SK-N-SH (cell line): ENCODE results near the gene NEK6. TPM values are rescaled to one million over a fixed set of nuclear protein-coding genes. Genes with fewer than 3 reads are reported as not detected.

Source experiments
- CTCF ChIA-PET: fragments of 300-600, 350-600 bp; formaldehyde crosslinking; extraction: SDS; loops from one replicate; lab custom pipeline; 2021; lab: Yijun Ruan, JAX
- POLR2A ChIA-PET: fragments of 350-600 bp; sonication (Branson Sonifier 250); formaldehyde crosslinking; extraction: SDS; loops from one replicate; lab custom pipeline; 2020; ENCODE audit warnings: antibody characterized with exemption, inconsistent platforms; lab: Yijun Ruan, JAX
- DNase-seq: peaks from one replicate; pipeline ENCODE4 v3.0.0; 2012
- H2AFZ ChIP-seq: fragments of 200-600 bp; sonication (generic); 2 replicates; pipeline ENCODE4 v1.8.1; 2016; ENCODE audit warnings: antibody characterized with exemption, mild to moderate bottlenecking, low read depth
- H3F3A ChIP-seq: fragments of 200-600 bp; sonication (generic); replicated peaks from 2 replicates; pipeline ENCODE3; 2016; ENCODE audit warnings: antibody characterized with exemption, mild to moderate bottlenecking; ENCODE audit not compliant: insufficient read depth
- H3K27ac ChIP-seq, 2 experiments: fragments of 200-500 bp in 1 of 2; fragments of 200-600 bp in 1 of 2; sonication (Bioruptor generic) in 1 of 2; sonication (generic), shearing (Covaris generic) in 1 of 2; 2 replicates each; pipeline versions ENCODE4 v1.5.1 to v1.6.1; 2014 to 2016; ENCODE audit warnings: low read depth in 2 of 2, inconsistent platforms in 1 of 2, low read length in 1 of 2, mild to moderate bottlenecking in 1 of 2, mixed read lengths in 1 of 2
- H3K27me3 ChIP-seq: fragments of 200-600 bp; sonication (generic), shearing (Covaris generic); 2 replicates; pipeline ENCODE4 v1.6.1; 2016; ENCODE audit warnings: mixed run types; ENCODE audit not compliant: insufficient read depth
- H3K36me3 ChIP-seq, 2 experiments: fragments of 200-500 bp in 1 of 2; fragments of 200-600 bp in 1 of 2; sonication (Bioruptor generic) in 1 of 2; sonication (generic) in 1 of 2; replicated peaks in 1 of 2; 2 replicates each; pipeline versions ENCODE3 to v1.5.1; 2014 to 2016; ENCODE audit warnings: low read length in 1 of 2, mild to moderate bottlenecking in 1 of 2; ENCODE audit not compliant: insufficient read depth in 2 of 2, control insufficient read depth in 1 of 2
- H3K4me1 ChIP-seq, 2 experiments: fragments of 200-500 bp in 1 of 2; fragments of 200-600 bp in 1 of 2; sonication (Bioruptor generic) in 1 of 2; sonication (generic), shearing (Covaris generic) in 1 of 2; 2 replicates each; pipeline versions ENCODE4 v1.5.1 to v1.6.1; 2014 to 2016; ENCODE audit warnings: low read depth in 1 of 2, low read length in 1 of 2, mixed run types in 1 of 2; ENCODE audit not compliant: insufficient read depth in 2 of 2, control insufficient read depth in 1 of 2
- H3K4me2 ChIP-seq: fragments of 200-600 bp; sonication (generic), shearing (Covaris generic); 2 replicates; pipeline ENCODE4 v1.6.1; 2017; ENCODE audit warnings: mixed run types
- H3K4me3 ChIP-seq, 2 experiments: fragments of 200-500 bp in 1 of 2; fragments of 200-600 bp in 1 of 2; sonication (Bioruptor generic) in 1 of 2; sonication (generic), shearing (Covaris generic) in 1 of 2; 2 replicates each; pipeline versions ENCODE4 v1.5.1 to v1.8.1; 2014 to 2016; ENCODE audit warnings: low read depth in 2 of 2, inconsistent platforms in 1 of 2, low read length in 1 of 2, mild to moderate bottlenecking in 1 of 2, mixed read lengths in 1 of 2, moderate library complexity in 1 of 2
- H3K79me2 ChIP-seq: fragments of 200-600 bp; sonication (generic); 2 replicates; pipeline ENCODE4 v1.8.1; 2017; ENCODE audit warnings: mild to moderate bottlenecking; ENCODE audit not compliant: insufficient read depth
- H3K9ac ChIP-seq: fragments of 200-600 bp; sonication (generic); 2 replicates; pipeline ENCODE4 v1.6.1; 2017; ENCODE audit warnings: mixed run types
- H3K9me2 ChIP-seq: fragments of 200-600 bp; sonication (generic); 2 replicates; pipeline ENCODE4 v1.6.1; 2017; ENCODE audit warnings: mixed run types
- H3K9me3 ChIP-seq: fragments of 200-600 bp; sonication (generic); 2 replicates; pipeline ENCODE4 v1.6.1; 2017; ENCODE audit warnings: mixed run types, mild to moderate bottlenecking, moderate library complexity
- H4K20me1 ChIP-seq: fragments of 200-600 bp; sonication (generic); 2 replicates; pipeline ENCODE4 v1.6.1; 2017; ENCODE audit warnings: mild to moderate bottlenecking, mixed run types; ENCODE audit not compliant: insufficient read depth
- EP300 ChIP-seq, 2 experiments: IDR thresholded peaks; 2 replicates each; pipeline versions ENCODE4 v1.4.0 to v1.6.1; 2012; ENCODE audit warnings: borderline replicate concordance in 1 of 2, low read depth in 1 of 2, low read length in 1 of 2
- FOSL2 ChIP-seq: IDR thresholded peaks from 2 replicates; pipeline ENCODE4 v1.4.0; 2012; ENCODE audit warnings: low read depth, mild to moderate bottlenecking, moderate library complexity, borderline replicate concordance
- FOXM1 ChIP-seq: IDR thresholded peaks from 2 replicates; pipeline ENCODE4 v1.4.0; 2012; ENCODE audit warnings: low read depth, mild to moderate bottlenecking
- GABPA ChIP-seq: IDR thresholded peaks from 2 replicates; pipeline ENCODE4 v1.4.0; 2012; ENCODE audit warnings: low read depth, mild to moderate bottlenecking
- IRF3 ChIP-seq: fragments of 150-350 bp; IDR thresholded peaks from 2 replicates; pipeline ENCODE4 v1.6.1; 2016; ENCODE audit warnings: mild to moderate bottlenecking, low read depth, low read length
- PBX3 ChIP-seq: IDR thresholded peaks from 2 replicates; pipeline ENCODE4; 2012
- POLR2AphosphoS5 ChIP-seq: IDR thresholded peaks from 2 replicates; pipeline ENCODE4 v1.6.1; 2012; ENCODE audit warnings: low read depth, low read length
- RAD21 ChIP-seq: IDR thresholded peaks from 2 replicates; pipeline ENCODE4 v1.6.1; 2012; ENCODE audit warnings: mild to moderate bottlenecking, low read length
- RCOR1 ChIP-seq: fragments of 150-350 bp; IDR thresholded peaks from 2 replicates; pipeline ENCODE4 v1.6.1; 2017; ENCODE audit warnings: antibody characterized with exemption, low read length
- REST ChIP-seq: IDR thresholded peaks from 2 replicates; pipeline ENCODE4 v1.6.1; 2012; ENCODE audit warnings: mild to moderate bottlenecking, low read depth, low read length, moderate library complexity
- RXRA ChIP-seq: IDR thresholded peaks from 2 replicates; pipeline ENCODE4 v1.4.0; 2012; ENCODE audit warnings: low read depth, mild to moderate bottlenecking, borderline replicate concordance
- SIN3A ChIP-seq: IDR thresholded peaks from 2 replicates; pipeline ENCODE4 v1.6.1; 2012; ENCODE audit warnings: low read depth, mild to moderate bottlenecking, low read length, moderate library complexity, borderline replicate concordance
- SMC3 ChIP-seq: IDR thresholded peaks from 2 replicates; pipeline ENCODE4 v1.6.1; 2012; ENCODE audit warnings: low read depth, low read length, improper control_type of control experiment
- USF2 ChIP-seq: fragments of 150-350 bp; IDR thresholded peaks from 2 replicates; pipeline ENCODE4 v1.6.1; 2017; ENCODE audit warnings: antibody characterized with exemption, low read length, low read depth, borderline replicate concordance
- WGBS: methylation state at CpG from one replicate; pipeline ENCODE4 v1.1.6; 2017; ENCODE audit warnings: low lambda C conversion rate; 5-methylcytosine and 5-hydroxymethylcytosine counted together
- polyA plus RNA-seq, 3 experiments: library from polyadenylated mRNA; depleted of rRNA; stranded (reverse); fragments of >200 nt; gene quantifications; 2 replicates each; pipeline ENCODE4 v1.2.3, GENCODE V29; 2012

Gene NEK6
- polyA plus RNA-seq, 1 of the 3 experiments (the other 2 are of a cell fraction): 89.8 TPM

- H3K36me3 ChIP-seq: peaks cover 28 to 94% of the 10 kb centered on the region in 2 experiments
- H3K27me3 ChIP-seq: no peaks in the 10 kb centered on the region
- no peak overlapping the region for H3K9ac ChIP-seq
- H3K9me2 ChIP-seq: no peaks in the 10 kb centered on the region
- no peak overlapping the region for H3K27ac ChIP-seq
- POLR2A ChIA-PET: interaction anchor here (0.6 kb wide), 1 partner anchor 43 kb away, joined by 4 read pairs; no protein-coding TSS in a partner anchor
- H3K4me1 ChIP-seq: peaks cover 0 to 10% of the 10 kb centered on the region in 2 experiments; a peak in 1 of 4 replicates
- no peaks in the 10 kb centered on the region for H3K79me2 ChIP-seq
- WGBS: 100% methylated on average over 6 of the region's 12 CpGs
- H3K4me2 ChIP-seq: no peak overlapping the region
- CTCF ChIA-PET: interaction anchor here (0.6 to 1.6 kb wide), 2 partner anchors 44 to 1003 kb away, joined by 3 read pairs; no protein-coding TSS in a partner anchor
- no peak for TF ChIP-seq EP300 (IDR thresholded peaks at IDR 0.05; ENCODE audit: borderline replicate concordance in 1 of 2, low read depth in 1 of 2, low read length in 1 of 2)
- TF ChIP-seq SIN3A: no peak
- TF ChIP-seq RXRA: no peak
- peaks cover 14% of the 10 kb centered on the region; the same call in 1 of the 2 replicates for H4K20me1 ChIP-seq
- H3K4me3 ChIP-seq: no peak overlapping the region
- peaks cover 39% of the 10 kb centered on the region for H3F3A ChIP-seq
- DNase-seq: no peak
- H3K9me3 ChIP-seq: no peaks in the 10 kb centered on the region
- no peak overlapping the region for H2AFZ ChIP-seq
Measured at GRCh38 chr9:124348831-124349230, 91.1 kb downstream of the NEK6 start.

- H3K36me3 ChIP-seq: peaks cover 28 to 91% of the 10 kb centered on the region in 2 experiments
- 87% methylated on average over 8 of the region's 8 CpGs for WGBS
- H3K4me1 ChIP-seq: peaks cover 0 to 10% of the 10 kb centered on the region in 2 experiments; a peak in 1 of 4 replicates
- DNase-seq: no peak
- H3K4me3 ChIP-seq: no peak overlapping the region
- peaks cover 39% of the 10 kb centered on the region for H3F3A ChIP-seq
- no peak overlapping the region for H3K9ac ChIP-seq
- POLR2A ChIA-PET: interaction anchor here (0.6 kb wide), 1 partner anchor 42 kb away, joined by 4 read pairs; no protein-coding TSS in a partner anchor
- H3K9me2 ChIP-seq: no peaks in the 10 kb centered on the region
- TF ChIP-seq EP300 (IDR thresholded peaks at IDR 0.05; ENCODE audit: borderline replicate concordance in 1 of 2, low read depth in 1 of 2, low read length in 1 of 2) (no peak), REST (no peak), PBX3 (no peak), RCOR1 (no peak), IRF3 (no peak), FOSL2 (no peak), RAD21 (no peak), FOXM1 (no peak), POLR2AphosphoS5 (no peak), USF2 (no peak), SMC3 (no peak), GABPA (no peak)
- TF ChIP-seq, all 33 proteins: peak for 0
- CTCF ChIA-PET: interaction anchor here (0.6 to 1.6 kb wide), 2 partner anchors 44 to 1004 kb away, joined by 3 read pairs; no protein-coding TSS in a partner anchor
- no peak overlapping the region for H3K4me2 ChIP-seq
- no peak overlapping the region for H2AFZ ChIP-seq
- H3K9me3 ChIP-seq: no peaks in the 10 kb centered on the region
- H3K27ac ChIP-seq: no peak overlapping the region
- no peaks in the 10 kb centered on the region for H3K79me2 ChIP-seq
- no peaks in the 10 kb centered on the region for H3K27me3 ChIP-seq
- H4K20me1 ChIP-seq: peaks cover 18% of the 10 kb centered on the region; the same call in 1 of the 2 replicates
Measured at GRCh38 chr9:124349267-124349666, 91.5 kb downstream of the NEK6 start.
